ENCODE results near the gene TAF1B. TPM values are rescaled to one million over a fixed set of nuclear protein-coding genes. Genes with fewer than 3 reads are reported as not detected.

TAF1B gene
- total RNA-seq, 1 experiment from 2014 or later, result 29.9 TPM

GRCh38 chr2:9813312-9814128 lies 29.8 kb upstream of the TAF1B start:
- Histone ChIP-seq H2BK5ac (ENCODE audit: insufficient read length, low read length) (no peak overlapping the region), H3K9ac (ENCODE audit: extremely low read depth, insufficient read length, low read length) (no peak overlapping the region), H3K4ac (ENCODE audit: low read depth, low read length) (no peak overlapping the region), H3K23me2 (ENCODE audit: insufficient read length, low read depth, low read length, poor library complexity, severe bottlenecking) (no peaks in the 10 kb centered on the region), H4K20me1 (ENCODE audit: control insufficient read depth, insufficient read depth, insufficient read length) (no peaks in the 10 kb centered on the region), H3K4me1 (ENCODE audit: insufficient read depth, low read length) (no peaks in the 10 kb centered on the region), H3T11ph (ENCODE audit: low read length) (no peak overlapping the region), H3K23ac (ENCODE audit: insufficient read length, low read depth, low read length) (no peak overlapping the region), H3K79me1 (ENCODE audit: insufficient read depth, low read depth, low read length, poor library complexity, severe bottlenecking) (no peaks in the 10 kb centered on the region), H4K8ac (replicated peaks; ENCODE audit: insufficient read length, low read depth, low read length) (no peak overlapping the region), H2BK120ac (ENCODE audit: low read depth, low read length, poor library complexity, severe bottlenecking) (no peak overlapping the region), H3K9me3 (ENCODE audit: control insufficient read depth, low read depth, low read length) (no peaks in the 10 kb centered on the region), H4K5ac (ENCODE audit: insufficient read length, low read depth, low read length) (no peak overlapping the region), H2BK15ac (ENCODE audit: low read depth, low read length) (no peak overlapping the region), H2BK12ac (ENCODE audit: insufficient read length, low read depth, low read length) (no peak overlapping the region), H3K27me3 (ENCODE audit: insufficient read depth, low read length) (0 out of 2 replicates have a peak, but pooled peaks cover 2% of the 10 kb centered on the region), H3K27ac (ENCODE audit: insufficient read length, low read depth, low read length) (no peak overlapping the region), H2AK5ac (ENCODE audit: insufficient read length, low read length) (no peak overlapping the region), H2AFZ (ENCODE audit: low read length) (no peak overlapping the region), H2BK20ac (ENCODE audit: low read depth, low read length, poor library complexity, severe bottlenecking) (no peak overlapping the region), H3K56ac (ENCODE audit: insufficient read length, low read depth, low read length) (no peak overlapping the region), H3K4me2 (ENCODE audit: insufficient read depth, insufficient read length, low read length) (no peak overlapping the region), H3K79me2 (ENCODE audit: insufficient read depth, low read length) (no peaks in the 10 kb centered on the region), H3K14ac (ENCODE audit: insufficient read depth, low read length) (0 out of 2 replicates have a peak overlapping the region, but pooled peaks have one; percentile 11), H4K91ac (ENCODE audit: insufficient read length, low read depth, low read length) (no peak overlapping the region), H3K18ac (ENCODE audit: insufficient read length, low read depth, low read length) (no peak overlapping the region)
- no CpG with 5 or more reads among the region's 24 CpGs for WGBS (ENCODE audit: extremely low coverage, insufficient read length, low lambda C conversion rate)
- Mint-ChIP-seq H3K36me3 (ENCODE audit: insufficient read depth in 1 of 3, low read depth in 3 of 3) (no peaks in the 10 kb centered on the region), H3K27me3 (ENCODE audit: low read depth) (peaks cover 3% of the 10 kb centered on the region), H3K4me3 (no peak overlapping the region), H3K9me3 (peaks cover 0 to 2% of the 10 kb centered on the region in 2 experiments; a peak in 1 of 5 replicates), H3K4me1 (peaks cover 3 to 6% of the 10 kb centered on the region in 2 experiments), H3K27ac (no peak overlapping the region)
- peak; percentile 97 for TF ChIP-seq CTCF (conservative IDR thresholded peaks at IDR 0.05)
- peak; percentile 88 for DNase-seq
